Fibroblast of villous mesenchyme (primary cell): Measurements from ENCODE around the gene FRMD4A. TPM values are rescaled to one million over a fixed set of nuclear protein-coding genes. Genes with fewer than 3 reads are reported as not detected.

ENCODE experiments used
- DNase-seq: peaks from one replicate; pipeline ENCODE4 v3.0.0-alpha.2; 2010; ENCODE audit warnings: low read depth
- H3K4me3 ChIP-seq: 2 replicates; pipeline ENCODE4 v1.5.1; 2011; ENCODE audit warnings: low read depth, mild to moderate bottlenecking, low read length
- total RNA-seq: library from RNA; depleted of rRNA; stranded (reverse); fragments of >200 nt; gene quantifications from 2 replicates; pipeline ENCODE4 v1.2.3, GENCODE V29; 2012
- TF ChIP-seq, protein P1 (sequence below): IDR thresholded peaks from 2 replicates; pipeline ENCODE4 v1.5.1; 2012; ENCODE audit warnings: low read depth, mild to moderate bottlenecking, low read length; ENCODE audit not compliant: insufficient read depth

The FRMD4A gene
- total RNA-seq, 1 donor, result 40.2 TPM

DNA sequence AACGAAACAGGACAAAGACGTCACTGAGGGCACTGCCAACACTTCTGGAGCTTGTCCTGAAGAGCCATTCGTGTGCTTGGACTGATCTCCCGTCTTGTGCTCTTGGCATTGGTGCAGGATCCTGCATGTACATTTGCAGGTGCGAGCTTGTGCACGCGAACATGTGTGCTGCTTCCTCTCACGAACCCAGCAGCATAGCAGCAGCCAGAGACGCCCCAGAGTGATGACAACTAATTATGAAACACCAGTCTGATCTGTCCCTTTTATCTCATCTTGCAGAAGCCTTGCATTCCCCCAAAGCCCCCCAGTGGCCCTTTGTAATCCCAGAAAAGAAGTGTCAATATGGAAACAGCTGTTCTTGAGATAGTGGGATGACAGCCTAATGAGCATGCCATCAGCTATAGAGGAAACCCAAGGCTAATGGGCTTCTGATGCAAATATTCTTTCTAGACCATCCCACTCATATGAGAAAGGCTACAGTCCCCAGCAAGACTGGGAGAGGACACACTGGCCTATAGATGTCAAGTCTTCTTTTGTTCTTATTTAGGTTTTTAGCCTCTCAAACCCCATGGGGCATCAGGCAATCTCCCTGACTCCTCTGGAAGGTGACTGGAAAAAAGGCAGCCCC, 310.6 kb downstream of the FRMD4A start:
- TF ChIP-seq, protein P1, sequence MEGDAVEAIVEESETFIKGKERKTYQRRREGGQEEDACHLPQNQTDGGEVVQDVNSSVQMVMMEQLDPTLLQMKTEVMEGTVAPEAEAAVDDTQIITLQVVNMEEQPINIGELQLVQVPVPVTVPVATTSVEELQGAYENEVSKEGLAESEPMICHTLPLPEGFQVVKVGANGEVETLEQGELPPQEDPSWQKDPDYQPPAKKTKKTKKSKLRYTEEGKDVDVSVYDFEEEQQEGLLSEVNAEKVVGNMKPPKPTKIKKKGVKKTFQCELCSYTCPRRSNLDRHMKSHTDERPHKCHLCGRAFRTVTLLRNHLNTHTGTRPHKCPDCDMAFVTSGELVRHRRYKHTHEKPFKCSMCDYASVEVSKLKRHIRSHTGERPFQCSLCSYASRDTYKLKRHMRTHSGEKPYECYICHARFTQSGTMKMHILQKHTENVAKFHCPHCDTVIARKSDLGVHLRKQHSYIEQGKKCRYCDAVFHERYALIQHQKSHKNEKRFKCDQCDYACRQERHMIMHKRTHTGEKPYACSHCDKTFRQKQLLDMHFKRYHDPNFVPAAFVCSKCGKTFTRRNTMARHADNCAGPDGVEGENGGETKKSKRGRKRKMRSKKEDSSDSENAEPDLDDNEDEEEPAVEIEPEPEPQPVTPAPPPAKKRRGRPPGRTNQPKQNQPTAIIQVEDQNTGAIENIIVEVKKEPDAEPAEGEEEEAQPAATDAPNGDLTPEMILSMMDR, result no peak
- no peak for DNase-seq
- peak overlapping the region; percentile 3 for H3K4me3 ChIP-seq

DNA sequence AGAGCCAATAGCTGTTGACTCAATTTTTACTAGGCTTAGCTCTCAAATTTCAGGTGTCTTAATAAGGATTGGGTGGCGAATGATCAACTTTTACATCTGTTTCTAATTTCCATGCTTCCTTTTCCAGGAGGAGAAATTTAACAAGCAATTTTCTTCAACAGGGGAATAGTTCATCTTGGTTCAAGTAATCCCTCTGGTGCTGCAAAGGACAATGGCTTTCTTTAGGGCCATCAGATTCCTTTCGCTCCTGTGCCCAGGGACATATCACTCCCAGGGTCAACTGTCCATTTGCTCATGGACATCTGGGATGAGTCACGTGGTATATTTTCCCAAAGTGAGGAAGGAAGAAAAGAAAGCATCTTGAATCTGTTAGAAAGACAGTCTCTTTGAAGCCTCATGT, 313.3 kb downstream of the FRMD4A start:
- peak; percentile 46 for DNase-seq
- no peak overlapping the region for H3K4me3 ChIP-seq
- TF ChIP-seq, protein P1, result no peak

- H3K4me3 ChIP-seq, result no peak overlapping the region
- no peak for DNase-seq
- TF ChIP-seq, protein P1, result no peak
Measured at GRCh38 chr10:14016931-14017333, 313.8 kb downstream of the FRMD4A start.

DNA sequence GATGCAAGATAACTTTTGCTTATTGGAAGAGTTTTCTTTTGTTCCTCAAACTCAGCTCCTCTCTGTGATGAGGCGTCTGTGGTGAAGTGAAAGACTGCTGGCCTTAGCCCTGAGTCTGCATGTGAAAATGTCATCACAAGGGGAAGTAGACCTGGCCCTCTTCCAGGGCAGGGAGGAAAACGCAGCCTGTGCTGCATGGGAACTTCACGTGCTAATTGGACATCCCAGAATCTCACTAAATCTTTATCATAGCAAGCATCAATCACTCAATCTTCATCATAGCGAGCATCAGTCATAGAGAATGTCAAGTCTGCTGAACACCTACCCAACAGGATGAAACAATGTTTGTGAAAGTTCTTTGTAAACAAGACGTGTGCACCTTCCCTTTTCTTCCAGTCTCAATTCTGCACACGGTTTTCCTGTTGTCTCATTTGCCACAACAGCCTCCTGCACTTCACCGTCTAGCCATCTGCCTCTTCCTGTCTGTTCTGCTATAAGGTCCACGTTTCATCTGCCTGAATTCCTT, 314.6 kb downstream of the FRMD4A start:
- DNase-seq, result peak; percentile 31
- TF ChIP-seq, protein P1, result no peak
- no peak overlapping the region for H3K4me3 ChIP-seq

- TF ChIP-seq, protein P1, result no peak
- DNase-seq, result no peak
- H3K4me3 ChIP-seq, result no peak overlapping the region
Measured at GRCh38 chr10:14014423-14014822, 316.3 kb downstream of the FRMD4A start.

GRCh38 chr10:14010769-14011574, 319.8 kb downstream of the FRMD4A start:
- TF ChIP-seq, protein P1, result no peak
- DNase-seq, result no peak
- H3K4me3 ChIP-seq, result no peak overlapping the region
